ENCODE results near the gene CX3CR1.

The CX3CR1 gene

DNA sequence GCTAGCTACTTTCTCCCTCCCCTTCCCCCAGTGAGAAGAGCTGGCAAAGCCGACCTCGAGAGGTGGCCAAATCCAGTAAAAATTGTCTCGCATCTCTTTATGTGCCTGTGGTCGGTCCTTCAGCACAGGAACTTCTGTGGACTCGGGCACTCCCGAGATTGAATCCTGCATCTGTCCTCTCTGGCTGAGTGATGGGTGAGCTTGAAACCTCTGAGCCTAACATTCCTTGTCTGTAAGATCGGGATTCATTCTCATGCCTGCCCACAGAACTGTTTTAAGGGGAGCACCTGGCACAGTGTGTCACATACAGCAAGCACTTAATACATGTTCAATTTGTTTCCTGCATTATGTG, 11.3 kb downstream of the CX3CR1 start:
- no peak for DNase-seq (ENCODE audit: low read depth)
- no peak overlapping the region for H3K4me3 ChIP-seq (ENCODE audit: low read depth, low read length)
- TF ChIP-seq, protein P1, sequence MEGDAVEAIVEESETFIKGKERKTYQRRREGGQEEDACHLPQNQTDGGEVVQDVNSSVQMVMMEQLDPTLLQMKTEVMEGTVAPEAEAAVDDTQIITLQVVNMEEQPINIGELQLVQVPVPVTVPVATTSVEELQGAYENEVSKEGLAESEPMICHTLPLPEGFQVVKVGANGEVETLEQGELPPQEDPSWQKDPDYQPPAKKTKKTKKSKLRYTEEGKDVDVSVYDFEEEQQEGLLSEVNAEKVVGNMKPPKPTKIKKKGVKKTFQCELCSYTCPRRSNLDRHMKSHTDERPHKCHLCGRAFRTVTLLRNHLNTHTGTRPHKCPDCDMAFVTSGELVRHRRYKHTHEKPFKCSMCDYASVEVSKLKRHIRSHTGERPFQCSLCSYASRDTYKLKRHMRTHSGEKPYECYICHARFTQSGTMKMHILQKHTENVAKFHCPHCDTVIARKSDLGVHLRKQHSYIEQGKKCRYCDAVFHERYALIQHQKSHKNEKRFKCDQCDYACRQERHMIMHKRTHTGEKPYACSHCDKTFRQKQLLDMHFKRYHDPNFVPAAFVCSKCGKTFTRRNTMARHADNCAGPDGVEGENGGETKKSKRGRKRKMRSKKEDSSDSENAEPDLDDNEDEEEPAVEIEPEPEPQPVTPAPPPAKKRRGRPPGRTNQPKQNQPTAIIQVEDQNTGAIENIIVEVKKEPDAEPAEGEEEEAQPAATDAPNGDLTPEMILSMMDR (conservative IDR thresholded peaks at IDR 0.05; ENCODE audit: low read depth, low read length) = no peak

DNA sequence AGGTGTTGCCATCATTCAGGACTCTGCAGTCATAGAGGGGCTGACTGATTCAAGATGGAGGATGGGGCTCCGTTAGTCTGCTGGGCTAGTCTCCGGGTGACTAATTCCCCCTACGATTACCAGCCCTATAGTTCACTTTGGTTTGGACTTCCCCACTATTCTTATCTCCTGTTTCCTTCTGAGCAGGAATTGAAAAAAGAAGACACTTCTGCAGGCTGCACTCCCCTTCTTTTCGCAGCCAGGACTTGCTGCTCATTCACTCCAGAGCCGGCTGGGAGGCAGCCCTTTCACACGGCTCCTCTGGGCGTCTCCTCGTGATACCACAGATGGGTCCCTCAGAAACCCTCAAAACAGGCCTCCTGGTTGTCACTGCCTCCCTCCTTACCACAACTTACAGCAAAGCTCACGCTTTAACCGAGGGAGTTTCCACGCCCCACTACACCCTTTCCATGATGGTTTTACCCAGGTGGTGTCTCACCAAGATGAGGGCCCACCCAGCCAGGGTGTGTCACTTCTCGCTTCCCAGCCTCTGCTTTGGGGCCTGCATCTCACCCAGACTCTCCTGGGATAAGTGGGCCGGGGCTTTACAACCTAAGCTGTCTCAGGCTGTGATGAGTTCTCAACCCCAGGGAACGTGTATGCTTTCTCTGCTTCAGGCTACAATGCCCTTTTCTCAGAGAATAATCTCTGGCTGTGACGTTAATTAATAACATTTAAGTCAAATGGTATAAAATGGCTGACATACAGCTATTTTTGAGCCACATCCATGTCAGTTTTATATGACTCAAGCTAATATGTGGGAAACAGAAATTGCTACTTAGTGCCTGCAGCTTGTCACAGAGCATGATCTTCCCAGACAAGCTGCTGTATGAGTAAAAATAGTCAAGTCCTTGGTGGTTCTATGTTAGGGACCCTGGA, 11.9 kb downstream of the CX3CR1 start:
- H3K4me3 ChIP-seq (ENCODE audit: low read depth, low read length) = no peak overlapping the region
- TF ChIP-seq, protein P1 (conservative IDR thresholded peaks at IDR 0.05; ENCODE audit: low read depth, low read length) = no peak
- DNase-seq (ENCODE audit: low read depth) = no peak

DNA sequence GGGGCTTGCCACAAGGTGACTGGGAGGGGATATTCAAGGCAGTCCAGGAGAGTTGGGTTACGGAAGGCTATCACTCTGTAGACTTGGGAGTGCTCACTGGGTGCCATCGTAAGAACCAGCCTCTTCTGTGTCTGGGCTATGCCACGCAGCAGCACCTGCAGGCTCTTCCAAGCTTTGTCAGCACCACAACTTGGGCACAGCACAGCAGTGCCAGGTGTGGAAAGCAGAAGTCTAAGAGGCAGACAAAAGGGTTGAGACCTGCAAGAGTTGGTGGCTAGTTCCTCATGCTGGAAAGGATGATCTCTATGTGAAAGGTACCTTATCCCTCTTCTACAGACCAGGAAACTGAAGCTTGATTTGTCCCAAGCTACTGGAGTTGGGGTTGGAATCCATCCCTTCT, 15.8 kb downstream of the CX3CR1 start:
- DNase-seq (ENCODE audit: low read depth) = no peak
- H3K4me3 ChIP-seq (ENCODE audit: low read depth, low read length) = no peak overlapping the region

DNA sequence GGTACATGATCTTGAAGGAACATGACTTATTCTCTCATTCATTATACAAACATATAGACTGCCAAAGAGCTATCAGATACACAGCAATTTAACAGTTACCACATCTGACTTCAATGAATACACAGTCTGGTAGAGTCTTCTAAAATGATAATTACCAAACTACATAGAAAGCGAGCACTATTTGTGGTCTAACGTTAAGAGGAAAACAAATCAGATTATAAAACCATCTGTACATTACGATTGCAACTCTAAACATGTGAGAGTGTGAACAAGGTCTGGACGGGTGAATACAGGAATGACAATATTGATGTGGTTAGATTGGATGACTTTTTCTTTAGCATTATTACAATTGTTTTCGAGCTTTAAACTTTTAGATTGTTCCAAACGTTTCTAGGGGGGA, 16.3 kb downstream of the CX3CR1 start:
- DNase-seq (ENCODE audit: low read depth) = no peak
- TF ChIP-seq, protein P1 (conservative IDR thresholded peaks at IDR 0.05; ENCODE audit: low read depth, low read length) = no peak
- no peak overlapping the region for H3K4me3 ChIP-seq (ENCODE audit: low read depth, low read length)

More for the DNA sequence above, 15.8 kb downstream of the CX3CR1 start:
- TF ChIP-seq, protein P1 (conservative IDR thresholded peaks at IDR 0.05; ENCODE audit: low read depth, low read length) = no peak

DNA sequence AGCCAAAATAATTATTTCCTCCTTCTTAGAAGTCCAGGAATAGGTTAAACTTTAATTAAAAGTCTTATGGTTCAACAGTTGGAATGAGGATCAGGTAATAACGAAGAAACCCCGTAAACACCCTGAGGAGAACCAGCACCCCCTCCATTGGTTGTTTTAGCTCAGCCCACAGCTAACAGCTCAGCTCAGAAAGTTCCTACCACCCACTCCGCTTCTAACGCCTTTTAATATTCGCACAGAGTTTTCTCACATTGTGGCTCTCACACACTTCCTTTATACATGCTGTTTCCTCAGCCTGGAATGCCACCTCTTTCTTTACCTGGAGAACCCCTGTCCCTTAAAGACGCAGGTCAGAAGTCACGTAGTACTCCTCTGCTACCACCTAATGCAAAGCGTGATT, 17.0 kb downstream of the CX3CR1 start:
- no peak overlapping the region for H3K4me3 ChIP-seq (ENCODE audit: low read depth, low read length)
- TF ChIP-seq, protein P1 (conservative IDR thresholded peaks at IDR 0.05; ENCODE audit: low read depth, low read length) = no peak
- DNase-seq (ENCODE audit: low read depth) = no peak

DNA sequence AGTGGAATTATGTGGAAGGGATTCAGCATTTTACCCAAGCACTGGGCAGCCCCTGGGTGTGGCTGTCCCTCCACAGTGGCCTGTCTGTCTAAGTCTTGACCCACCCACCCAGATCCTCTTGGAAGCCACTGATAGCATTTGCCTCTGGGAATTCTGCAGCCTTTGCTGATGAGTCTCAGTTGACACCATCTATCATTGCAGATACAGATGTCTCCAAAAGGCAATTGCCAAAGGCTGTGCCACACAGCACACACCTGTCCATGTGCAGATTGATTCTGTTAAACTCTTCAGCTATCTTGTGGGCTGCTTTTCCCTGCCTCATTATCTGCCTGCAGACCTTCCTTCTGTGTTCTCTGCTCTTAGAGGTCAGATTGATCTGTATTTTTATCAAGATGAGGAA, 18.1 kb downstream of the CX3CR1 start:
- no peak for DNase-seq (ENCODE audit: low read depth)
- TF ChIP-seq, protein P1 (conservative IDR thresholded peaks at IDR 0.05; ENCODE audit: low read depth, low read length) = no peak
- no peak overlapping the region for H3K4me3 ChIP-seq (ENCODE audit: low read depth, low read length)

DNA sequence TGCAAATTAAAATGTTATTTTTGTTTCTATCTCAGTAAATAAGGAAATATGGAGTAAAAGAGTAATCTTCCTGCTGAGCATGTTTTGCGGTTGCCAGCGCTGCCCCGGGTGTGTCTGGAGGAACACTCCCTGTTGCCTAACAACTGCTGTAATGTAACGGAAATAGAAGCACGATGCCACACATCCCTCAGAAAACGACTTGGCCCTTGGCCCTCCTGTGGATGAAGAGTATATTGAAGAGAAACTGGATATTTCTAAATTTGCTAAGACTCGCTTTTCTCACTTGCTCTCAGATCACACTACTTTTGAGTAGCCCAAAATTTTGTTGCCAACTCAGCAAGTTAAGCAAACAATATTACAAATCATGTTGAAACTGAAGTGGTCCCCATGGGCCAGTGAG, 18.9 kb downstream of the CX3CR1 start:
- DNase-seq (ENCODE audit: low read depth) = peak; percentile 94
- H3K4me3 ChIP-seq (ENCODE audit: low read depth, low read length) = no peak overlapping the region
- TF ChIP-seq, protein P1 (conservative IDR thresholded peaks at IDR 0.05; ENCODE audit: low read depth, low read length) = peak; percentile 55
